Mucosa of descending colon (tissue), 3 donors: ENCODE results near the gene SLC2A13. TPM values are rescaled to one million over a fixed set of nuclear protein-coding genes. Genes with fewer than 3 reads are reported as not detected.
A peak's percentile ranks its signal among the peaks of the same experiment; 100 is the strongest.

Experiments used
- ATAC-seq: fragments of 200-7000 bp; cut with Tn5 transposase; one replicate; pipeline ENCODE4 v1.9.1; 2020; ENCODE audit warnings: mild to moderate bottlenecking, moderate library complexity
- DNase-seq, 3 donors: peaks; one replicate each; pipeline ENCODE4 v3.0.0-alpha.2; 2020
- H3K36me3 ChIP-seq: fragments of 200-600 bp; one replicate; pipeline ENCODE4 v1.8.0; 2021; ENCODE audit warnings: low read depth, mild to moderate bottlenecking
- H3K4me1 ChIP-seq: fragments of 200-600 bp; one replicate; pipeline ENCODE4 v1.8.0; 2021; ENCODE audit warnings: low read depth, mild to moderate bottlenecking
- H3K4me3 ChIP-seq: fragments of 200-600 bp; one replicate; pipeline ENCODE4 v1.8.0; 2021; ENCODE audit warnings: mild to moderate bottlenecking
- H3K9me3 ChIP-seq: fragments of 200-600 bp; one replicate; pipeline ENCODE4 v1.8.0; 2021; ENCODE audit warnings: mild to moderate bottlenecking
- intact Hi-C, 2 donors: fragments of 100-400 bp; cut with DNase I in 1 of 2; cut with micrococcal nuclease in 1 of 2; formaldehyde crosslinking; loops; one replicate each; pipeline versions ENCODE4 v1.11.0 to v1.11.1; 2022; cut with DNase I, micrococcal nuclease
- total RNA-seq, 3 donors: library from RNA; stranded (reverse); fragmentation: NEBNext Ultra II Directional in 2 of 3; extraction: Animal tissue kit (Norgen Biotek cat#: 25700) in 2 of 3; gene quantifications; one replicate each; pipeline versions ENCODE4 v1.2.1 to v1.2.4, GENCODE V29; 2021 to 2023
- TF ChIP-seq, protein P1 (sequence below): fragments of 200-600 bp; IDR thresholded peaks from one replicate; pipeline ENCODE4 v1.8.0; 2022; ENCODE audit warnings: antibody characterized with exemption, mild to moderate bottlenecking
- donor health status: DM: no; HTN: no; CAD: no; lungs with moderate emphysema.
- donor health status: DM: no; HTN: no; CAD: no.
- donor health status: DM: no; HTN: yes; CAD: no.

SLC2A13 gene
- total RNA-seq, 3 donors from 2014 or later = 25.0 to 41.8 (median 34.1) TPM

GRCh38 chr12:39993268-39993667 is 112.6 kb downstream of the SLC2A13 start:
- peaks cover 1% of the 10 kb centered on the region for H3K9me3 ChIP-seq
- ATAC-seq (no peak), DNase-seq (no peak)
- TF ChIP-seq, protein P1, sequence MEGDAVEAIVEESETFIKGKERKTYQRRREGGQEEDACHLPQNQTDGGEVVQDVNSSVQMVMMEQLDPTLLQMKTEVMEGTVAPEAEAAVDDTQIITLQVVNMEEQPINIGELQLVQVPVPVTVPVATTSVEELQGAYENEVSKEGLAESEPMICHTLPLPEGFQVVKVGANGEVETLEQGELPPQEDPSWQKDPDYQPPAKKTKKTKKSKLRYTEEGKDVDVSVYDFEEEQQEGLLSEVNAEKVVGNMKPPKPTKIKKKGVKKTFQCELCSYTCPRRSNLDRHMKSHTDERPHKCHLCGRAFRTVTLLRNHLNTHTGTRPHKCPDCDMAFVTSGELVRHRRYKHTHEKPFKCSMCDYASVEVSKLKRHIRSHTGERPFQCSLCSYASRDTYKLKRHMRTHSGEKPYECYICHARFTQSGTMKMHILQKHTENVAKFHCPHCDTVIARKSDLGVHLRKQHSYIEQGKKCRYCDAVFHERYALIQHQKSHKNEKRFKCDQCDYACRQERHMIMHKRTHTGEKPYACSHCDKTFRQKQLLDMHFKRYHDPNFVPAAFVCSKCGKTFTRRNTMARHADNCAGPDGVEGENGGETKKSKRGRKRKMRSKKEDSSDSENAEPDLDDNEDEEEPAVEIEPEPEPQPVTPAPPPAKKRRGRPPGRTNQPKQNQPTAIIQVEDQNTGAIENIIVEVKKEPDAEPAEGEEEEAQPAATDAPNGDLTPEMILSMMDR = no peak
- H3K36me3 ChIP-seq = no peaks in the 10 kb centered on the region
- H3K4me3 ChIP-seq = no peak overlapping the region
- H3K4me1 ChIP-seq = no peaks in the 10 kb centered on the region
- intact Hi-C loops = loop anchor here in 1 of 2 donors (5.0 kb wide), 1 partner anchor 226 kb away; no protein-coding TSS in a partner anchor

- H3K9me3 ChIP-seq = no peaks in the 10 kb centered on the region
- no peak overlapping the region for H3K4me3 ChIP-seq
- peak in 2 of 3 donors; percentile 62 to 90 for DNase-seq
- intact Hi-C loops = loop anchor here in 1 of 2 donors (5.0 kb wide), 1 partner anchor 223 kb away; no protein-coding TSS in a partner anchor
- H3K4me1 ChIP-seq = no peaks in the 10 kb centered on the region
- TF ChIP-seq, protein P1 = peak; percentile 64
- no peaks in the 10 kb centered on the region for H3K36me3 ChIP-seq
- ATAC-seq = peak; percentile 90
These were observed 115.5 kb downstream of the SLC2A13 start for GRCh38 chr12:39990122-39991101.

- no peak for DNase-seq
- Histone ChIP-seq H3K4me3 (no peak overlapping the region), H3K4me1 (no peaks in the 10 kb centered on the region), H3K9me3 (no peaks in the 10 kb centered on the region), H3K36me3 (no peaks in the 10 kb centered on the region)
- ATAC-seq = no peak
- intact Hi-C loops = no loop called here
- TF ChIP-seq, protein P1 = no peak
These were observed 116.4 kb downstream of the SLC2A13 start for GRCh38 chr12:39989501-39989900.

GRCh38 chr12:39988574-39988973 is 117.3 kb downstream of the SLC2A13 start:
- Histone ChIP-seq H3K9me3 (no peaks in the 10 kb centered on the region), H3K4me3 (no peak overlapping the region), H3K36me3 (no peaks in the 10 kb centered on the region), H3K4me1 (no peaks in the 10 kb centered on the region)
- TF ChIP-seq, protein P1 = no peak
- DNase-seq = no peak
- intact Hi-C loops = no loop called here
- no peak for ATAC-seq

- Histone ChIP-seq H3K36me3 (no peaks in the 10 kb centered on the region), H3K9me3 (no peaks in the 10 kb centered on the region), H3K4me3 (no peak overlapping the region), H3K4me1 (no peaks in the 10 kb centered on the region)
- DNase-seq (no peak), ATAC-seq (peak; percentile 86)
- TF ChIP-seq, protein P1 = no peak
- intact Hi-C loops = no loop called here
These were observed 119.2 kb downstream of the SLC2A13 start for GRCh38 chr12:39986674-39987073.
